GM21528 (cell line): ENCODE measurements around the gene GATAD2B.
A peak's percentile ranks its signal among the peaks of the same experiment; 100 is the strongest.
"Not testable (repeated sequence)": the region's sequence is repeated elsewhere in the genome, so short reads cannot be mapped to it uniquely, and the experiment has no call there.

Experiments
- ATAC-seq: cut with Tn5 transposase; IDR thresholded peaks from one replicate; pipeline ENCODE4 v1.9.1; 2021; ENCODE audit warnings: mild to moderate bottlenecking, moderate library complexity; ENCODE audit not compliant: unreplicated experiment, low FRiP score

GATAD2B gene

GRCh38 chr1:153932156-153933131 lies 9.7 kb upstream of the GATAD2B start:
- ATAC-seq, result no peak

GRCh38 chr1:153929981-153930948 lies 7.5 kb upstream of the GATAD2B start:
- ATAC-seq, result no peak

- no peak for ATAC-seq
Observed at GRCh38 chr1:153929426-153929825, 6.7 kb upstream of the GATAD2B start.

GRCh38 chr1:153928791-153929341 lies 6.1 kb upstream of the GATAD2B start:
- ATAC-seq, result no peak

DNA sequence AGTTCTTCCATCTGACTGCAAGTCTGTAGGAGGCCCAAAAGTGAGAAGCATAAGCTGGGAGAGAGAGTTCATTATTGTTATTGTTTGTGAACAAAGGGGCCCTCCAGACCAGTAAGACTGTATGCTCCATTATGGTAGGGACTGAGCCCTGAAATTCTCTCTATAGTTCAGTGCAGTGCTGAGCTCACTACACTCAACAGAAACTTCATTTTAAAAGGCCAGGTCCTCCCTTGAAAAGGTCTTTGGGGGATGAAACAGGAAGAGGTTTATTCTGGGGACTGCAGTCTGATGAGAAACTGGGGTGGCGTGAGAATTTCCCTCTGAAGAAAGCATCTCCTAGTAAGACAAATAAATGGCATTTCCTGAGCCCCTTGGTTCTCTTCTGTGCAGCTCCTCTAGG lies 5.5 kb upstream of the GATAD2B start:
- ATAC-seq, result no peak

DNA sequence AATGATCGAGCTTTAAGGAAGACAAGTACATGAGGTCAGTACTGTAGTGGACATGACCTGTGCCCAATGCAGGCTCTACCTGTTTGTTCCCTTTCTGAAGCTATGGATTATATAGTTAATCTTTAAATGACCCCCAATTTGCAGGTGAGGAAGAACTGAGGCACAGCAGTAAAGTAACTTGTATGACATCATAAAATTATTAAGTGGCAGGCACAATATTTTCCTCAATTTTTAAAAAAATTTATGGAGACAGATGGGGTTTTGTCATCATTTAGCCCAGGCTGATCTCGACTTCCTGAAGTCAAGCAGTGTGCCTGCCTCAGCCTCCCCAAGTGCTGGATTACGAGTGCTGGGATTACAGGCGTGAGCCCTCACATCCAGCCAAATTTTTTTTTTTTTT lies 3.6 kb upstream of the GATAD2B start:
- no peak for ATAC-seq

- ATAC-seq, result peak; percentile 31
Observed at GRCh38 chr1:153922076-153922971, 448 bp downstream of the GATAD2B start.

DNA sequence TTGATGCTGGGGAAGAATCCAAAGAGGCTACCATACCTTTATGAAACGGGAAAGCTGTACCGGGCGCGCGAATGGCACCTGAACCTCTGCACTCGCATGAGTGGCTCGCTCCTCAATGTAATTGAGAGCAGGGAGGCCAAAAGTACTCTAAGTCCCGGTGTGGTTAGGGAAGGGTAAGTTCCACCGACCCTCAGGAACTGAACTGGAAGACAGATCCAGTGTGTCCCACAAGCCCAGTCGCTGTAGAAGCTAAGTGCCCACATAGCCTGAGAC lies 1.0 kb downstream of the GATAD2B start:
- ATAC-seq, result no peak

- no peak for ATAC-seq
Observed at GRCh38 chr1:153921080-153921802, 1.5 kb downstream of the GATAD2B start.

GRCh38 chr1:153919876-153920852 lies 2.6 kb downstream of the GATAD2B start:
- ATAC-seq, result no peak

GRCh38 chr1:153916297-153916696 lies 6.5 kb downstream of the GATAD2B start:
- ATAC-seq, result no peak

- ATAC-seq, result no peak
Observed at GRCh38 chr1:153912349-153912748, 10.4 kb downstream of the GATAD2B start.

DNA sequence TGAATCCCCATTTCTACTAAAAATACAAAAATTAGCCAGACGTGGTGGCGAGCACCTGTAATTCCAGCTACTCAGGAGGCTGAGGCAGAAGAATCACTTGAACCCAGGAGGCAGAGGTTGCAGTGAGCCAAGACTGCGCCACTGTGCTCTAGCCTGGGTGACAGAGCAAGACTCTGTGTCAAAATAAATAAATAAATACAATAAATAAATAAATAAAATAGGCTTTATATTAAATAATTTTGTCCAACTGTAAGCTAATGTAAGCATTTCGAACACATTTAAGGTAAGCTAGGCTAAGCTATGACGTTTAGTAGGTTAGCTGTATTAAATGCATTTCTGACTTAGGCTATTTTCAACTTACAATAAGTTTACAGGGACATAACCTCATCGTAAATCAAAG lies 12.2 kb downstream of the GATAD2B start:
- not testable (repeated sequence) for ATAC-seq

- no peak for ATAC-seq
Observed at GRCh38 chr1:153908071-153908470, 14.7 kb downstream of the GATAD2B start.

- ATAC-seq, result no peak
Observed at GRCh38 chr1:153907134-153907533, 15.6 kb downstream of the GATAD2B start.

DNA sequence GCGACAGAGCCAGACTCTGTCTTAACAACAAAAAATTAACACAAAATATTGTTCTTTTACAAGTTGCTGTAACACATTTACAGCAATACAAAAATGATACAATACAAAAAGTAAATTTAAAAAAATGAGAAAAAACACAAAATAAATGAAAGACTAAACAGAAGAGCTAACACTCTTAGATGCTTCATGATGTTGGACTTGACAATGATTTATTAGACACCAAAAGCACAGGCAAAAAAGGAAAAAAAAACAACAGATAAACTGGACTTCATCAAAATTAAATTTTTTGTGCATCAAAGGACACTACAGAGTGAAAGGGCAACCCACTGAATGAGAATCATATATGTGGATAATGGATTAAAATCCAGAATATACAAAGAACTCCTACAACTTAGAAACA lies 16.4 kb downstream of the GATAD2B start:
- no peak for ATAC-seq

GRCh38 chr1:153905908-153906307 lies 16.9 kb downstream of the GATAD2B start:
- not testable (repeated sequence) for ATAC-seq

- no peak for ATAC-seq
Observed at GRCh38 chr1:153903841-153904455, 18.8 kb downstream of the GATAD2B start.
